K562 (cell line): ENCODE data around the gene PRCP. TPM values are rescaled to one million over a fixed set of nuclear protein-coding genes. Genes with fewer than 3 reads are reported as not detected.

Source experiments
- C11orf30 ChIP-seq: fragments of 450-650 bp; IDR thresholded peaks from 2 replicates; pipeline ENCODE4 v1.6.1; 2016; ENCODE audit warnings: low read depth, mild to moderate bottlenecking
- GATAD2B ChIP-seq: fragments of 450-650 bp; IDR thresholded peaks from 2 replicates; pipeline ENCODE4 v1.6.1; 2017; ENCODE audit warnings: mild to moderate bottlenecking, borderline replicate concordance
- HES1 ChIP-seq: fragments of 450-650 bp; IDR thresholded peaks from 2 replicates; pipeline ENCODE4 v1.6.1; 2016; ENCODE audit warnings: low read depth, mild to moderate bottlenecking, moderate library complexity
- HOXB6 ChIP-seq: fragments of 250-450 bp; sonication (Bioruptor Pico); IDR thresholded peaks from 2 replicates; pipeline ENCODE4 v1.5.1; 2022; ENCODE audit warnings: mild to moderate bottlenecking, borderline replicate concordance
- KLF1 ChIP-seq: fragments of 450-650 bp; IDR thresholded peaks from 2 replicates; pipeline ENCODE4 v1.6.1; 2016; ENCODE audit warnings: missing genetic modification characterization, missing compliant biosample characterization
- MTA2 ChIP-seq: fragments of 450-650 bp; IDR thresholded peaks from 2 replicates; pipeline ENCODE4 v1.6.1; 2016; ENCODE audit warnings: low read depth
- RAD21 ChIP-seq, 2 experiments: fragments of 250-450 bp in 1 of 2; fragments of 450-650 bp in 1 of 2; sonication (Bioruptor Pico) in 1 of 2; formaldehyde crosslinking in 1 of 2; IDR thresholded peaks in 1 of 2; conservative IDR thresholded peaks in 1 of 2; 2 replicates each; pipeline versions ENCODE4 v1.4.0 to v1.8.0; 2020 to 2022; ENCODE audit warnings: mild to moderate bottlenecking in 2 of 2, moderate library complexity in 1 of 2
- SAFB2 ChIP-seq: fragments of 200-400 bp; formaldehyde crosslinking; IDR thresholded peaks from 2 replicates; pipeline ENCODE4 v1.6.1; 2018; ENCODE audit warnings: borderline replicate concordance, low read length, low read depth, moderate library complexity; ENCODE audit not compliant: severe bottlenecking
- SAP30 ChIP-seq: fragments of 200-600 bp; sonication (generic); IDR thresholded peaks from 2 replicates; pipeline ENCODE4 v1.6.1; 2012; ENCODE audit warnings: borderline replicate concordance, low read depth, mild to moderate bottlenecking, moderate library complexity, low read length, control low read depth, inconsistent platforms; ENCODE audit not compliant: insufficient read depth, poor library complexity, severe bottlenecking
- TOE1 ChIP-seq, 2 experiments: fragments of 450-650 bp in 1 of 2; sonication (generic) in 1 of 2; formaldehyde crosslinking in 1 of 2; IDR thresholded peaks; 2 replicates each; pipeline versions ENCODE4 v1.7.1 to v1.8.0; 2016 to 2022; ENCODE audit warnings: borderline replicate concordance in 2 of 2, mild to moderate bottlenecking in 2 of 2, antibody characterized with exemption in 1 of 2, inconsistent platforms in 1 of 2, low read depth in 1 of 2, missing genetic modification reagents in 1 of 2, moderate library complexity in 1 of 2
- ZFP30 ChIP-seq: fragments of 250-450 bp; sonication (Bioruptor Pico); IDR thresholded peaks from 2 replicates; pipeline ENCODE4 v1.8.0; 2022; ENCODE audit warnings: moderate library complexity, mild to moderate bottlenecking, inconsistent platforms, borderline replicate concordance
- ZNF76 ChIP-seq: fragments of 250-450 bp; sonication (Bioruptor Pico); IDR thresholded peaks from 2 replicates; pipeline ENCODE4 v1.4.0; 2020; ENCODE audit warnings: mild to moderate bottlenecking, moderate library complexity, borderline replicate concordance
- polyA plus RNA-seq, 8 experiments: library from polyadenylated mRNA; depleted of rRNA in 4 of 8; stranded (reverse) in 5 of 8; unstranded in 3 of 8; fragments of >200 nt; fragmentation: Nextera tagmentation in 2 of 8; fragmentation: Illumina TruSeq in 1 of 8; extraction: Ambion mirVana in 2 of 8; extraction: Trizol in 1 of 8; gene quantifications; 2 replicates each; pipeline versions ENCODE4 v1.2.1 to v1.2.3, GENCODE V29; 2011 to 2014; ENCODE audit warnings: inconsistent platforms in 1 of 8, missing spikeins in 1 of 8
- total RNA-seq, 7 experiments: library from RNA; depleted of rRNA in 6 of 7; stranded (reverse); fragments of >200 nt in 6 of 7; fragmentation: Illumina TruSeq in 2 of 7; extraction: Trizol in 2 of 7; gene quantifications; 2 replicates each; pipeline versions ENCODE4 v1.2.1 to v1.2.3, GENCODE V29; 2011 to 2021; ENCODE audit warnings: low replicate concordance in 1 of 7
- TF ChIP-seq, protein P1 (sequence below): fragments of 450-650 bp; IDR thresholded peaks from 2 replicates; pipeline ENCODE4 v1.6.1; 2018; ENCODE audit not compliant: partially characterized antibody
- TF ChIP-seq, protein P2 (sequence below), 2 experiments: fragments of 200-800 bp in 1 of 2; sonication (Bioruptor generic) in 1 of 2; sonication (generic) in 1 of 2; formaldehyde crosslinking in 1 of 2; IDR thresholded peaks in 1 of 2; conservative IDR thresholded peaks in 1 of 2; 2 replicates each; pipeline versions ENCODE4 v1.5.0 to v1.6.1; 2016 to 2020; ENCODE audit warnings: missing compliant biosample characterization in 1 of 2, missing genetic modification characterization in 1 of 2, missing genetic modification reagents in 1 of 2
- TF ChIP-seq, protein P3 (sequence below): fragments of 200-800 bp; sonication (Bioruptor generic); IDR thresholded peaks from 2 replicates; pipeline ENCODE4 v1.6.1; 2016; ENCODE audit warnings: missing genetic modification characterization, missing compliant biosample characterization

Gene PRCP
- total and polyA plus RNA-seq, 9 of the 15 experiments (the other 6 are each of a cell fraction or from before 2014, with no cell fraction given) = 9.5 to 43.1 (median 23.2) TPM

DNA sequence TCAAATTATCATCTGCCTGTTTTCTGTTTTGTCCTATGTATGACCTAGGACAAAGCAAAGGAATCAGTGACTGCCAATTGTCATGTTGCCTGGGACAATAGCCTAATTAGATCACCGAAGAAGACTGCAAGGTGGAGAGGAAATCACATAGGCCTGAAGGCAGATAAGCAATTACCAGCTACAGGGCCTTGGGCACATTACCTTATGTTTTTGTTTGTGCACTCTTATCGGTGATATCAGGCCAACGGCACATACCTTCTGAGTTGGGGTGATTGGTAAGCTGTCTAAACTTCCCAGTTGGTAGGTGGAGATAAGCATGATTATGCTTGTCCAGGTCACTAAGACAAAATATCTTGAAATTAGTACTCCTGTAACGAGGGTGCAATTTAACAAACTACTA, 108.5 kb downstream of the PRCP start (continued):
- TF ChIP-seq, protein P1, sequence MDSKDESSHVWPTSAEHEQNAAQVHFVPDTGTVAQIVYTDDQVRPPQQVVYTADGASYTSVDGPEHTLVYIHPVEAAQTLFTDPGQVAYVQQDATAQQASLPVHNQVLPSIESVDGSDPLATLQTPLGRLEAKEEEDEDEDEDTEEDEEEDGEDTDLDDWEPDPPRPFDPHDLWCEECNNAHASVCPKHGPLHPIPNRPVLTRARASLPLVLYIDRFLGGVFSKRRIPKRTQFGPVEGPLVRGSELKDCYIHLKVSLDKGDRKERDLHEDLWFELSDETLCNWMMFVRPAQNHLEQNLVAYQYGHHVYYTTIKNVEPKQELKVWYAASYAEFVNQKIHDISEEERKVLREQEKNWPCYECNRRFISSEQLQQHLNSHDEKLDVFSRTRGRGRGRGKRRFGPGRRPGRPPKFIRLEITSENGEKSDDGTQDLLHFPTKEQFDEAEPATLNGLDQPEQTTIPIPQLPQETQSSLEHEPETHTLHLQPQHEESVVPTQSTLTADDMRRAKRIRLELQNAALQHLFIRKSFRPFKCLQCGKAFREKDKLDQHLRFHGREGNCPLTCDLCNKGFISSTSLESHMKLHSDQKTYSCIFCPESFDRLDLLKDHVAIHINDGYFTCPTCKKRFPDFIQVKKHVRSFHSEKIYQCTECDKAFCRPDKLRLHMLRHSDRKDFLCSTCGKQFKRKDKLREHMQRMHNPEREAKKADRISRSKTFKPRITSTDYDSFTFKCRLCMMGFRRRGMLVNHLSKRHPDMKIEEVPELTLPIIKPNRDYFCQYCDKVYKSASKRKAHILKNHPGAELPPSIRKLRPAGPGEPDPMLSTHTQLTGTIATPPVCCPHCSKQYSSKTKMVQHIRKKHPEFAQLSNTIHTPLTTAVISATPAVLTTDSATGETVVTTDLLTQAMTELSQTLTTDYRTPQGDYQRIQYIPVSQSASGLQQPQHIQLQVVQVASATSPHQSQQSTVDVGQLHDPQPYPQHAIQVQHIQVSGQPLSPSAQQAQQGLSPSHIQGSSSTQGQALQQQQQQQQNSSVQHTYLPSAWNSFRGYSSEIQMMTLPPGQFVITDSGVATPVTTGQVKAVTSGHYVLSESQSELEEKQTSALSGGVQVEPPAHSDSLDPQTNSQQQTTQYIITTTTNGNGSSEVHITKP = no peak
- TF ChIP-seq, protein P2, sequence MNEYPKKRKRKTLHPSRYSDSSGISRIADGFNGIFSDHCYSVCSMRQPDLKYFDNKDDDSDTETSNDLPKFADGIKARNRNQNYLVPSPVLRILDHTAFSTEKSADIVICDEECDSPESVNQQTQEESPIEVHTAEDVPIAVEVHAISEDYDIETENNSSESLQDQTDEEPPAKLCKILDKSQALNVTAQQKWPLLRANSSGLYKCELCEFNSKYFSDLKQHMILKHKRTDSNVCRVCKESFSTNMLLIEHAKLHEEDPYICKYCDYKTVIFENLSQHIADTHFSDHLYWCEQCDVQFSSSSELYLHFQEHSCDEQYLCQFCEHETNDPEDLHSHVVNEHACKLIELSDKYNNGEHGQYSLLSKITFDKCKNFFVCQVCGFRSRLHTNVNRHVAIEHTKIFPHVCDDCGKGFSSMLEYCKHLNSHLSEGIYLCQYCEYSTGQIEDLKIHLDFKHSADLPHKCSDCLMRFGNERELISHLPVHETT (CRISPR knock-in tag; conservative IDR thresholded peaks at IDR 0.05 in 1 of 2, IDR thresholded peaks at IDR 0.05 in 1 of 2) = peak in 1 of 2 experiments; percentile 3; a peak in 1 of 4 replicates
- TF ChIP-seq KLF1 (tag) = no peak
- TF ChIP-seq C11orf30 = no peak
- TF ChIP-seq GATAD2B = peak; percentile 43; the same call in 1 of the 2 replicates
- TF ChIP-seq SAP30 = no peak
- peak; percentile 96 for TF ChIP-seq MTA2
- no peak for TF ChIP-seq SAFB2
- no peak for TF ChIP-seq RAD21 (CRISPR knock-in tag; conservative IDR thresholded peaks at IDR 0.05 in 1 of 2, IDR thresholded peaks at IDR 0.05 in 1 of 2)
- no peak for TF ChIP-seq HOXB6 (CRISPR knock-in tag)
- TF ChIP-seq ZNF76 (CRISPR knock-in tag) = no peak
- TF ChIP-seq TOE1 (IDR thresholded peaks at IDR 0.05; ENCODE audit: borderline replicate concordance) = no peak
- TF ChIP-seq TOE1 (CRISPR knock-in tag; IDR thresholded peaks at IDR 0.05; ENCODE audit: borderline replicate concordance, low read depth) = no peak
- peak; percentile 74; the same call in 1 of the 2 replicates for TF ChIP-seq HES1
- TF ChIP-seq ZFP30 (CRISPR knock-in tag) = no peak
- TF ChIP-seq, protein P3, sequence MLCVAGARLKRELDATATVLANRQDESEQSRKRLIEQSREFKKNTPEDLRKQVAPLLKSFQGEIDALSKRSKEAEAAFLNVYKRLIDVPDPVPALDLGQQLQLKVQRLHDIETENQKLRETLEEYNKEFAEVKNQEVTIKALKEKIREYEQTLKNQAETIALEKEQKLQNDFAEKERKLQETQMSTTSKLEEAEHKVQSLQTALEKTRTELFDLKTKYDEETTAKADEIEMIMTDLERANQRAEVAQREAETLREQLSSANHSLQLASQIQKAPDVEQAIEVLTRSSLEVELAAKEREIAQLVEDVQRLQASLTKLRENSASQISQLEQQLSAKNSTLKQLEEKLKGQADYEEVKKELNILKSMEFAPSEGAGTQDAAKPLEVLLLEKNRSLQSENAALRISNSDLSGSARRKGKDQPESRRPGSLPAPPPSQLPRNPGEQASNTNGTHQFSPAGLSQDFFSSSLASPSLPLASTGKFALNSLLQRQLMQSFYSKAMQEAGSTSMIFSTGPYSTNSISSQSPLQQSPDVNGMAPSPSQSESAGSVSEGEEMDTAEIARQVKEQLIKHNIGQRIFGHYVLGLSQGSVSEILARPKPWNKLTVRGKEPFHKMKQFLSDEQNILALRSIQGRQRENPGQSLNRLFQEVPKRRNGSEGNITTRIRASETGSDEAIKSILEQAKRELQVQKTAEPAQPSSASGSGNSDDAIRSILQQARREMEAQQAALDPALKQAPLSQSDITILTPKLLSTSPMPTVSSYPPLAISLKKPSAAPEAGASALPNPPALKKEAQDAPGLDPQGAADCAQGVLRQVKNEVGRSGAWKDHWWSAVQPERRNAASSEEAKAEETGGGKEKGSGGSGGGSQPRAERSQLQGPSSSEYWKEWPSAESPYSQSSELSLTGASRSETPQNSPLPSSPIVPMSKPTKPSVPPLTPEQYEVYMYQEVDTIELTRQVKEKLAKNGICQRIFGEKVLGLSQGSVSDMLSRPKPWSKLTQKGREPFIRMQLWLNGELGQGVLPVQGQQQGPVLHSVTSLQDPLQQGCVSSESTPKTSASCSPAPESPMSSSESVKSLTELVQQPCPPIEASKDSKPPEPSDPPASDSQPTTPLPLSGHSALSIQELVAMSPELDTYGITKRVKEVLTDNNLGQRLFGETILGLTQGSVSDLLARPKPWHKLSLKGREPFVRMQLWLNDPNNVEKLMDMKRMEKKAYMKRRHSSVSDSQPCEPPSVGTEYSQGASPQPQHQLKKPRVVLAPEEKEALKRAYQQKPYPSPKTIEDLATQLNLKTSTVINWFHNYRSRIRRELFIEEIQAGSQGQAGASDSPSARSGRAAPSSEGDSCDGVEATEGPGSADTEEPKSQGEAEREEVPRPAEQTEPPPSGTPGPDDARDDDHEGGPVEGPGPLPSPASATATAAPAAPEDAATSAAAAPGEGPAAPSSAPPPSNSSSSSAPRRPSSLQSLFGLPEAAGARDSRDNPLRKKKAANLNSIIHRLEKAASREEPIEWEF = no peak
